B cell (primary cell): Measurements from ENCODE around the gene M1AP. TPM values are rescaled to one million over a fixed set of nuclear protein-coding genes. Genes with fewer than 3 reads are reported as not detected.

Experiments
- ATAC-seq: fragments of 200-7000 bp; cut with Tn5 transposase; one replicate; pipeline ENCODE4 v1.10.0; 2021; ENCODE audit warnings: low read depth, mild to moderate bottlenecking, moderate number of reproducible peaks, moderate library complexity
- CTCF ChIA-PET: fragments of 350-600 bp; sonication (Branson Sonifier 250); formaldehyde crosslinking; loops from one replicate; lab custom pipeline; 2021; ENCODE audit warnings: antibody characterized with exemption, inconsistent platforms; lab: Charles Lee
- POLR2A ChIA-PET: fragments of 350-600 bp; sonication (Branson Sonifier 250); formaldehyde crosslinking; loops from one replicate; lab custom pipeline; 2021; ENCODE audit warnings: antibody characterized with exemption; lab: Charles Lee
- DNase-seq: peaks from one replicate; pipeline ENCODE4 v3.0.0; 2013
- H2AFZ ChIP-seq: 2 replicates; pipeline ENCODE4 v1.6.1; 2012; ENCODE audit warnings: mild to moderate bottlenecking, low read depth, low read length; ENCODE audit not compliant: insufficient read depth, poor library complexity, severe bottlenecking
- H3K27ac ChIP-seq, 2 donors: 1 replicate in 1 of 2; 2 replicates in 1 of 2; pipeline ENCODE4 v1.5.1; 2012 to 2013; ENCODE audit warnings: low read length in 2 of 2, mild to moderate bottlenecking in 2 of 2, moderate library complexity in 1 of 2
- H3K27me3 ChIP-seq, 4 experiments: fragments of 200-600 bp in 1 of 4; sonication (generic) in 1 of 4; replicated peaks in 1 of 4; 1 replicate in 2 of 4; 2 replicates in 2 of 4; pipeline versions ENCODE4 v1.6.1 to v1.7.0; 2013 to 2016; ENCODE audit warnings: low read length in 3 of 4, mild to moderate bottlenecking in 2 of 4, mixed read lengths in 1 of 4, moderate library complexity in 1 of 4; ENCODE audit not compliant: insufficient read depth in 4 of 4, control insufficient read depth in 3 of 4; ENCODE audit errors: control extremely low read depth in 1 of 4
- H3K36me3 ChIP-seq, 2 experiments: replicated peaks in 1 of 2; 1 replicate in 1 of 2; 2 replicates in 1 of 2; pipeline versions ENCODE4 v1.6.1 to v1.7.1; 2013; ENCODE audit warnings: low read length in 1 of 2; ENCODE audit not compliant: insufficient read depth in 2 of 2, control insufficient read depth in 1 of 2; ENCODE audit errors: control extremely low read depth in 1 of 2, extremely low read depth in 1 of 2
- H3K4me1 ChIP-seq, 2 donors: fragments of 200-600 bp in 1 of 2; sonication (generic) in 1 of 2; 1 replicate in 1 of 2; 2 replicates in 1 of 2; pipeline versions ENCODE4 v1.5.1 to v1.6.1; 2013 to 2017; ENCODE audit warnings: low read length in 2 of 2; ENCODE audit not compliant: control insufficient read depth in 2 of 2, insufficient read depth in 2 of 2
- H3K4me2 ChIP-seq: replicated peaks from 2 replicates; pipeline ENCODE3; 2012; ENCODE audit warnings: mild to moderate bottlenecking, low read depth, low read length; ENCODE audit not compliant: poor library complexity, severe bottlenecking
- H3K4me3 ChIP-seq, 5 experiments: fragments of 200-600 bp in 1 of 5; sonication (generic) in 1 of 5; 1 replicate in 3 of 5; 2 replicates in 2 of 5; pipeline versions ENCODE4 v1.5.1 to v1.7.0; 2011 to 2016; ENCODE audit warnings: low read length in 4 of 5, mild to moderate bottlenecking in 4 of 5, low read depth in 2 of 5, control low read depth in 1 of 5, moderate library complexity in 1 of 5; ENCODE audit not compliant: insufficient read depth in 1 of 5; ENCODE audit errors: control extremely low read depth in 1 of 5, extremely low read depth in 1 of 5
- H3K79me2 ChIP-seq: fragments of 200-600 bp; sonication (generic); one replicate; pipeline ENCODE4 v1.6.0; 2016; ENCODE audit warnings: low read length; ENCODE audit not compliant: control insufficient read depth, insufficient read depth
- H3K9ac ChIP-seq: fragments of 200-600 bp; sonication (generic); 2 replicates; pipeline ENCODE4 v1.6.1; 2017; ENCODE audit warnings: mild to moderate bottlenecking, low read length, moderate library complexity
- H3K9me3 ChIP-seq, 3 donors: one replicate each; pipeline versions ENCODE4 v1.6.1 to v1.7.1; 2013; ENCODE audit warnings: low read length in 2 of 3; ENCODE audit not compliant: control insufficient read depth in 2 of 3, insufficient read depth in 1 of 3; ENCODE audit errors: control extremely low read depth in 1 of 3
- H4K20me1 ChIP-seq: 2 replicates; pipeline ENCODE4 v1.6.0; 2012; ENCODE audit warnings: mild to moderate bottlenecking, low read length; ENCODE audit not compliant: insufficient read depth, control insufficient read depth, poor library complexity, severe bottlenecking
- H3K27ac Mint-ChIP-seq: one replicate; pipeline ENCODE4 v1.8.0; 2021; ENCODE audit warnings: mixed read lengths
- H3K27me3 Mint-ChIP-seq: one replicate; pipeline ENCODE4 v1.8.0; 2021; ENCODE audit warnings: mixed read lengths
- H3K4me1 Mint-ChIP-seq: one replicate; pipeline ENCODE4 v1.8.0; 2021; ENCODE audit warnings: mixed read lengths
- H3K4me3 Mint-ChIP-seq: one replicate; pipeline ENCODE4 v1.8.0; 2021; ENCODE audit warnings: mixed read lengths
- H3K9me3 Mint-ChIP-seq: one replicate; pipeline ENCODE4 v1.8.0; 2022; ENCODE audit warnings: mixed read lengths; ENCODE audit not compliant: insufficient read depth
- CTCF ChIP-seq: fragments of 200-600 bp; IDR thresholded peaks from one replicate; pipeline ENCODE4 v1.8.0; 2022; ENCODE audit warnings: antibody characterized with exemption, mild to moderate bottlenecking
- EZH2 ChIP-seq: IDR thresholded peaks from 2 replicates; pipeline ENCODE4 v1.6.1; 2012; ENCODE audit warnings: borderline replicate concordance, low read depth, mild to moderate bottlenecking, moderate library complexity, low read length; ENCODE audit not compliant: insufficient read depth, poor library complexity, severe bottlenecking
- WGBS: methylation state at CpG from one replicate; pipeline ENCODE4 v1.1.5; 2013; ENCODE audit warnings: missing lambda C conversion rate; ENCODE audit not compliant: insufficient coverage; 5-methylcytosine and 5-hydroxymethylcytosine counted together
- intact Hi-C: fragments of 100-400 bp; cut with micrococcal nuclease; formaldehyde crosslinking; loops from one replicate; pipeline ENCODE4 v1.10.0; 2022
- polyA plus RNA-seq: library from polyadenylated mRNA; depleted of rRNA; stranded (reverse); fragments of >200 nt; gene quantifications from 2 replicates; pipeline ENCODE4 v1.2.3, GENCODE V29; 2012
- total RNA-seq, 2 donors: library from RNA; stranded (reverse); fragments of 120-200 nt in 1 of 2; gene quantifications; 1 replicate in 1 of 2; 2 replicates in 1 of 2; pipeline versions ENCODE4 v1.2.3 to v1.2.4, GENCODE V29; 2013 to 2022

The M1AP gene
- total and polyA plus RNA-seq, 2 donors (not counting 1 experiment from before 2014, with no cell fraction given): 0.15 TPM; not detected in 1

GRCh38 chr2:74582184-74582583 lies 65.9 kb downstream of the M1AP start:
- no peak overlapping the region for H2AFZ ChIP-seq
- Mint-ChIP-seq H3K9me3 (no peaks in the 10 kb centered on the region), H3K27me3 (no peaks in the 10 kb centered on the region), H3K27ac (no peak overlapping the region), H3K4me1 (peaks cover 17% of the 10 kb centered on the region), H3K4me3 (no peak overlapping the region)
- no peaks in the 10 kb centered on the region for H4K20me1 ChIP-seq
- no peak overlapping the region for H3K9ac ChIP-seq
- H3K27me3 ChIP-seq: peaks cover 0 to 2% (median 0%) of the 10 kb centered on the region in 4 experiments
- H3K79me2 ChIP-seq: no peaks in the 10 kb centered on the region
- TF ChIP-seq EZH2 (no peak), CTCF (no peak)
- DNase-seq (no peak), ATAC-seq (no peak)
- POLR2A ChIA-PET: no interaction called here
- H3K4me3 ChIP-seq: no peak overlapping the region
- no peaks in the 10 kb centered on the region for H3K9me3 ChIP-seq
- H3K4me2 ChIP-seq: no peak overlapping the region
- WGBS: no CpG with 5 or more reads among the region's 2 CpGs
- H3K36me3 ChIP-seq: no peaks in the 10 kb centered on the region
- peaks cover 7 to 15% of the 10 kb centered on the region in 2 donors for H3K4me1 ChIP-seq
- intact Hi-C loops: no loop called here
- CTCF ChIA-PET: interaction anchor here (8.4 kb wide), 1 partner anchor 7 kb away, joined by 103 read pairs; no protein-coding TSS in a partner anchor
- no peak overlapping the region for H3K27ac ChIP-seq

- Mint-ChIP-seq H3K4me1 (peaks cover 24% of the 10 kb centered on the region), H3K4me3 (no peak overlapping the region), H3K9me3 (no peaks in the 10 kb centered on the region), H3K27ac (no peak overlapping the region), H3K27me3 (no peaks in the 10 kb centered on the region)
- H2AFZ ChIP-seq: no peak overlapping the region
- no peaks in the 10 kb centered on the region for H3K9me3 ChIP-seq
- ChIA-PET CTCF (no interaction called here), POLR2A (no interaction called here)
- H3K4me3 ChIP-seq: no peak overlapping the region
- no peaks in the 10 kb centered on the region for H3K36me3 ChIP-seq
- no peak overlapping the region for H3K9ac ChIP-seq
- no peaks in the 10 kb centered on the region for H4K20me1 ChIP-seq
- no peak overlapping the region for H3K27ac ChIP-seq
- TF ChIP-seq CTCF (no peak), EZH2 (no peak)
- WGBS: 100% methylated on average over 1 of the region's 3 CpGs
- H3K4me1 ChIP-seq: peaks cover 14 to 22% of the 10 kb centered on the region in 2 donors
- intact Hi-C loops: no loop called here
- no peak for DNase-seq
- H3K79me2 ChIP-seq: no peaks in the 10 kb centered on the region
- ATAC-seq: no peak
- peaks cover 0 to 2% (median 0%) of the 10 kb centered on the region in 4 experiments for H3K27me3 ChIP-seq
- H3K4me2 ChIP-seq: no peak overlapping the region
These were observed 66.7 kb downstream of the M1AP start for GRCh38 chr2:74581463-74581862.
